H1 (cell line): Measurements from ENCODE around the gene RNF182. TPM values are rescaled to one million over a fixed set of nuclear protein-coding genes. Genes with fewer than 3 reads are reported as not detected.

Experiments used
- CBX5 ChIP-seq: fragments of 300-800, 300-1000 bp; sonication (generic); IDR thresholded peaks from 2 replicates; pipeline ENCODE4 v1.7.1; 2016; ENCODE audit warnings: antibody characterized with exemption, low read length, low read depth
- CEBPB ChIP-seq: IDR thresholded peaks from 2 replicates; pipeline ENCODE4 v1.6.1; 2012; ENCODE audit warnings: low read depth, low read length
- CTBP2 ChIP-seq: IDR thresholded peaks from 2 replicates; pipeline ENCODE4 v1.7.0; 2011; ENCODE audit warnings: borderline replicate concordance, mild to moderate bottlenecking, moderate library complexity, mixed read lengths, low read length; ENCODE audit not compliant: insufficient read depth, insufficient read length
- EP300 ChIP-seq, 2 experiments: IDR thresholded peaks; 1 replicate in 1 of 2; 2 replicates in 1 of 2; pipeline ENCODE4 v1.6.1; 2011 to 2012; ENCODE audit warnings: low read depth in 2 of 2, low read length in 2 of 2, mild to moderate bottlenecking in 2 of 2, borderline replicate concordance in 1 of 2, inconsistent platforms in 1 of 2, moderate library complexity in 1 of 2
- JUN ChIP-seq: IDR thresholded peaks from 2 replicates; pipeline ENCODE4 v1.6.1; 2011; ENCODE audit warnings: low read depth, mild to moderate bottlenecking, improper control_type of control experiment, low read length
- POU5F1 ChIP-seq: IDR thresholded peaks from 2 replicates; pipeline ENCODE4 v1.6.1; 2011; ENCODE audit warnings: low read depth, mild to moderate bottlenecking, low read length, moderate library complexity
- RNF2 ChIP-seq: fragments of 200-900, 300-1000 bp; sonication (generic); IDR thresholded peaks from 2 replicates; pipeline ENCODE4 v1.7.1; 2016; ENCODE audit warnings: borderline replicate concordance, low read depth, mild to moderate bottlenecking, antibody characterized with exemption, low read length; ENCODE audit not compliant: poor library complexity, severe bottlenecking; ENCODE audit errors: missing control alignments
- TBP ChIP-seq: IDR thresholded peaks from 2 replicates; pipeline ENCODE4 v1.6.1; 2011; ENCODE audit warnings: low read depth, low read length, improper control_type of control experiment
- TCF12 ChIP-seq: IDR thresholded peaks from 2 replicates; pipeline ENCODE4 v1.6.1; 2011; ENCODE audit warnings: low read depth, mild to moderate bottlenecking, low read length
- polyA plus RNA-seq, 7 experiments: library from polyadenylated mRNA; depleted of rRNA in 3 of 7; stranded (reverse) in 5 of 7; unstranded in 2 of 7; fragments of >200 nt in 5 of 7; fragments of 200-250 nt in 2 of 7; gene quantifications; 1 replicate in 5 of 7; 2 replicates in 1 of 7; 4 replicates in 1 of 7; pipeline versions ENCODE4 v1.2.1 to v1.2.3, GENCODE V29; 2011 to 2013; ENCODE audit warnings: missing spikeins in 2 of 7, mixed read lengths in 2 of 7
- total RNA-seq: library from RNA; stranded (reverse); fragmentation: NEBNext Ultra II Directional; extraction: Animal tissue kit (Norgen Biotek cat#: 25700); gene quantifications from 2 replicates; pipeline ENCODE4 v1.2.1, GENCODE V29; 2021
- TF ChIP-seq, protein P1 (sequence below): IDR thresholded peaks from 2 replicates; pipeline ENCODE4 v1.6.1; 2012; ENCODE audit warnings: inconsistent platforms

The RNF182 gene
- total and polyA plus RNA-seq, 2 of the 8 experiments (the other 6 are each of a cell fraction or from before 2014, with no cell fraction given): 6.2 to 10.7 TPM

DNA sequence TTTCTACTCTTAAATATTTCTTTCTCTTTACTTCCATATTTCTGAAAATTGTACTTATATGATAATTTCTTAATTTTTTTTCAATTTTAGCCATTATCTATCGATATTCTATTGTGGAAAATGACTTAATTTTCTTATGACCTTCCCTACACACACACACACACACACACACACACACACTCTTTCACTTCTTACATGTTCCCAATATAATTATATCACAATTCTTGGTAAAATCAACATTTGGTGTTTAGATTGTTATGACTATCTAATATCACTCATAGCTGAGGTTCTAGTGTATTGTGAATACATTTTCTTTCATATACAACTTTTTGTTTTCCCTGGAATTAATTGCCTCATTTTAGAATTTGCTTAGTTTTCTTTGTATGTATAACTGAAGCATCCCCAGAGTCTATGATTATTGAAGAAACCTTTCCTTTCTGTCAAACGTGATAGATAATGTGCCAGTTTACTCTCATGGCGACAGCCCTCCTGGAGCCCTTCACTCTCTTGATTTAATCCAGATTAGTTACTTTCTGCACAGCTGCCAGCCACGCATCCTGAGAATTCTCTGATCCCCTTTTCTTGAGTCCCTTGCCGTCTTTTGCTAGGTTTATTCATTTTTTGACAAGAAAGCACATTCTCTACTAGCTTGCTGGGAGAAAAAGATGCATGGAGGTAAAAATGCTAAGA lies 63.4 kb downstream of the RNF182 start (continued):
- no peak for TF ChIP-seq RNF2
- no peak for TF ChIP-seq POU5F1
- no peak for TF ChIP-seq JUN
- TF ChIP-seq TCF12: no peak
- TF ChIP-seq CBX5: no peak
- TF ChIP-seq EP300 (IDR thresholded peaks at IDR 0.05; ENCODE audit: borderline replicate concordance in 1 of 2, low read depth in 2 of 2, low read length in 2 of 2): no peak
- no peak for TF ChIP-seq TBP
- TF ChIP-seq, protein P1, sequence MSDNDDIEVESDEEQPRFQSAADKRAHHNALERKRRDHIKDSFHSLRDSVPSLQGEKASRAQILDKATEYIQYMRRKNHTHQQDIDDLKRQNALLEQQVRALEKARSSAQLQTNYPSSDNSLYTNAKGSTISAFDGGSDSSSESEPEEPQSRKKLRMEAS: no peak
- no peak for TF ChIP-seq CEBPB
- TF ChIP-seq CTBP2: no peak
